HFF-Myc (cell line): ENCODE data around the gene SNAP47.

Experiments used
- DNase-seq: peaks from one replicate; pipeline ENCODE4 v3.0.0-alpha.2; 2011; ENCODE audit warnings: low read depth; ENCODE audit errors: extremely low read depth
- H3K4me3 ChIP-seq: replicated peaks from 2 replicates; pipeline ENCODE4 v1.5.1; 2011; ENCODE audit warnings: low read depth, mild to moderate bottlenecking, control low read depth, low read length
- CTCF ChIP-seq: IDR thresholded peaks from 2 replicates; pipeline ENCODE4 v1.5.1; 2012; ENCODE audit warnings: mild to moderate bottlenecking, low read depth, low read length, control low read depth; ENCODE audit errors: missing control alignments

The SNAP47 gene

GRCh38 chr1:227758366-227758765 is 23.1 kb downstream of the SNAP47 start:
- TF ChIP-seq CTCF: no peak
- DNase-seq: no peak

DNA sequence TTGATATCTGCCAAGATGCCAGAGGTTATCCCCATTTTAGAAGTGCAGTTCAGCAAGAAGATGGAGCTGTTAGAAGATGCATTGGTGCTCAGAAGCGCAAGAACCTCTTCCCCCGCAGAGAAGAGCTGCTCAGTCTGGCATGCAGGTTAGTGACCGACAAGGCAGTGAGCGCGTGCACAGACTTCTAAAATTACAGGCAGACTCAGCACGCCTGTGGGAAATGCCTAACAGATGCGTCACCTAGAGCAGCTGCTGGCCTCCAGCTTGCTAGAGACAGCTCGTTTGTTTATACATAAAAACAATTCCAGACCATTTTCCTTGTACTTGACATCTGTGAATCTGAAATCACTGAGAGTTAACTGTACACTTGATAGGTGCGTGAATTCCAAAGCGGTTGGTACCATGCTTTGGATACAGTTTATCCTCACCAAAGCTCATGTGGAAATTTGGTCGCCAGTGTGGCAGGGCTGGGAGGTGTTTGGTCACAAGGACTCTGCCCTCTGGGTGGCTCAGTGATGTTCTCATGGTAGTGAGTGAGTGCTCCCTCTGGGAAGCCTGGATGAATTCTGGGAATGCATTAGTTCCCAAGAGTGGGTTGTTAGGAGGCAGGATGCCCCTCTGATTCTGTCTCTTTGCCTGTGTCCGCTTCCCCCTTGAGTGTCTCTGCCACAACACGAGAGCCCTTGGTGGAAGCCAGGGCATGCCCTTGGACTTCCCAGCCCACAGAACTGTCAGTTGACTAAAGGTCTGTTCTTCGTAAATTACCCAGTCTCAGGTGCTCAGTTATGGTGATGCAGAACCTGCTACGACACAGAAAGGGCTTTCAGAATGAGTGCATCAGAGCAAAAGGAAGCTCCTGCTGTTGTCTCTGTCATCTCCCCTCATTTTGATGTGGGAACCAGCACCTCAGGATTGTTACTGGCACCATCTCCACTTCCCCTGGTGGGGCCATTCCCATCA is 24.4 kb downstream of the SNAP47 start:
- no peak for TF ChIP-seq CTCF
- peak; percentile 96 for DNase-seq
- H3K4me3 ChIP-seq: no peak overlapping the region

More at GRCh38 chr1:227758366-227758765, 23.1 kb downstream of the SNAP47 start:
- H3K4me3 ChIP-seq: no peak overlapping the region

DNA sequence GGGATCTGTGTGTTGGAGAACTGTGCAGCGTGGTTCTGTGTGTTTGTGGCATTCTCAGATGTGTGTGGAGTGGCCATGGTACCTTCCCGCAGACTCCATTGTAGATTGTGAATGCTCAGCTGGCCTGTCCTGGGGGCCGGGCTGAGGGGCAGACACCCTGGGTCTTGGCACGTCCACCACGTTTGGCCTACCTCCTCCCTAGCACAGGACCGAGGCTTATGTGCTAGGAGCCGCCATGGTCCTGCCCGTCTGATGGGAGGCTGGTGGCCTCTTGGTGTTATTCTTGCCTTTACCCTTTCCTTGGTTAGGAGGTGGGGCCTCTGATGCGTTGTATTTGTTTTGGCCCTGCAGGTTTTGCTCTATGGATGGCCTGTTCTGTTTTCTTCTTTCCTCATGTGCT is 25.1 kb downstream of the SNAP47 start:
- TF ChIP-seq CTCF: no peak
- H3K4me3 ChIP-seq: no peak overlapping the region

DNA sequence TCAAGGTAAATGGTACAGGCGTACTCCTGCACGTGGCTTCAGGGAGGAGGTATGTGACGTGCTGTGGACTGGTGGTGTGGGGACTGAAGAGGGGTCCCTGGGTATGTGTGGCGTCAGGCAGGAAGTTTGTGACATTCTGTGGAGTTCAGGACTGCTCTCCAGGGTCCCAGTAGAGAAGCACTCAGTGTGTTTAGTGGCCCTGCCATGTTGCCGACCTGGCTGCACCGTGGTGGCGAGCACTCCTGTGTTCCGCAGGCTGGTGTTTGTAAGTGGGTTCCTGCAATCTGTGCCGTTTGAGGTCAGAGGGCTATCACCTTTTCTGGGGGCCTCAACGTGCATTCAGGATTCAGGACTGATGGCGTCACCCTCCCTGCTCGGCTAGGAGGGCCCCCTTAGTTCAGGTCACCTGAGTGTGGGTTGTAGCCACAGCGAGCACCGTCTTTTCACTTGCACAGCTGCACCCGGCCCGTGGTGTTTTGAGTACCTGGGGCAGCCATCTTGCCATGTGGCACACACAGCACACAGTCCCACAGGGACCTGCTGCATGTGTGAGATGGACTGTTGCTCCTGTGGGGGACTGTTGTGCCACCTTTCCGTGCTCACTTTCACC is 26.5 kb downstream of the SNAP47 start:
- no peak for TF ChIP-seq CTCF
- DNase-seq: no peak
- no peak overlapping the region for H3K4me3 ChIP-seq

More for the DNA sequence above, 25.1 kb downstream of the SNAP47 start:
- no peak for DNase-seq

DNA sequence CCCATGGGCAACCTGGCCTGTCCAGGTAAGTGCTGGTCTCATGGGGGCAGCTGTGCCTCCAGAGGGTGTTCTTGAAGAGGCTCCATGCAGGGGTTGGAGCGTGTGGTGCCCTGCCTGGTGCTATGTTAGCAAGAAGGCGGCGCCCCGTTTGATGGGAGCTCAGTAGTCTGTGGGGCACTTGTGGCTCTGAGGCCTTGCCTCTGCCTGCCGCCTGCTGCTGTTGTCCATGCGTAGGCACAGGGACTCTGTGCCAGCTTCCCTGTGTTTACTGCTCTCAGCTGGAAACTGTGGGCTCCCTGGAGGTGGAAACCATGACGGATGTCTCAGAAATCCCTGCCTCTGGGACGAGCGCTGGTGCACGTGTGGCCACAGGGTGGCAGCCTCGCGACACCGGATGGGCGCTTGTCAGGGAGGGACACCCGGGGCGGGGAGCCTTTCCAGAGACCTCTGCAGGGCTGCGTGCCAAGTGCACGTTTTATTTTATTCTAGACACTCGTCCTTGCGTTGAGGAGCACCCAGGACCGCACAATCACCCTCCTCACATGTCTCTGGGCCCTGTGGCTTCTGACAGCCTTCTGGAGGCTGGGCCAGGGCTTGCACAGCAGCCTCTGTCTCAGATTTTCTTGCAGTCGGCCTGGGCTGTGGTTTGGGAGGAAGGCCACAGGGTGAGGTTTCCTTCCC is 27.1 kb downstream of the SNAP47 start:
- no peak overlapping the region for H3K4me3 ChIP-seq
- peak; percentile 87 for TF ChIP-seq CTCF
- DNase-seq: peak; percentile 49

DNA sequence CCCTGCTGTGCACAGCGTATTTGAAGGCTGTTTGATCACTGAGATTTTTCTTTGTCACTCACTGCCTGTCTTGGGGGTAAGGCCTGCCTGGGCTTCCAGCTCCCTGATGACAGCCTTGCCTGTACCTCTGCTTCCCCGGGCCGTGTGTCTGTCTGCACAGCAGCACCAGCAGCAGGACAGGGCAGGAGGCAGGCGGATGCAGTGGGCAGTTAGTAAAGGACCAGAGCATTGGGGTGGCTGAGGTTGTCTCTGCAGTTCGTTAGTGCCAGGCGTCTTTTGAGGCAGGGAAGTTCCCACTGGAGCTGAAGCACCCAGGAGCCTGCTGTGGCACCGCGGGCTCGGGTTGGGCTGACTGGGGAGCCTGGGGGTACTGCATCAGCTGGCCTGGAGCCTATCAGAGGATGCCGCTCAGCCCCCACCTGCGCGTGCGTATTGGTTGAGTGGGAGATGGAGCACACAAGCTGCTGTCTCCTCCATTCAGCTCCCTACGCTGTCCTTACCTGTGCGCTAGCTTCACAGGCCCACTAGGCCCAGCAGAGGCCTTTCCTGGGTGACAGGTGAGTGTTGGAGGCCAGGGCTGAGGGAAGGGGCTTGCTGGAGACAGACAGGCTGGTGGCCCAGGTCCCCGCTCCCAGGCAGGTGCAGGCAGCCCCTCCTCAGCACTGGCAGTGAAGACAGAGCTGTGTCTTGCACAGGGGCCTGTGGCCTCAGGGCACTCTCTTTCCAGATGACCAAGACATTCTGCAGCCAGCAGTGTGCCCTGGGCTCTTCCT is 28.2 kb downstream of the SNAP47 start:
- no peak overlapping the region for H3K4me3 ChIP-seq
- no peak for TF ChIP-seq CTCF
- DNase-seq: no peak
